HepG2 (cell line): ENCODE results near the gene ZNF629. TPM values are rescaled to one million over a fixed set of nuclear protein-coding genes. Genes with fewer than 3 reads are reported as not detected.

Experiments
- ELF3 ChIP-seq: IDR thresholded peaks from 2 replicates; pipeline ENCODE4 v1.6.1; 2016; ENCODE audit warnings: missing genetic modification reagents, missing compliant biosample characterization
- FIP1L1 ChIP-seq: fragments of 200-400 bp; formaldehyde crosslinking; IDR thresholded peaks from 2 replicates; pipeline ENCODE4 v1.6.1; 2018; ENCODE audit warnings: low read depth, mild to moderate bottlenecking, low read length, moderate library complexity, borderline replicate concordance; ENCODE audit not compliant: insufficient read depth
- HNF4A ChIP-seq: sonication (generic); formaldehyde crosslinking; IDR thresholded peaks from 2 replicates; pipeline ENCODE4 v1.4.0; 2020; ENCODE audit warnings: missing genetic modification reagents
- JARID2 ChIP-seq: sonication (generic); formaldehyde crosslinking; IDR thresholded peaks from 2 replicates; pipeline ENCODE4 v1.8.1; 2023; ENCODE audit warnings: missing genetic modification reagents, inconsistent platforms; ENCODE audit not compliant: insufficient replicate concordance
- KLF13 ChIP-seq: sonication (generic); formaldehyde crosslinking; IDR thresholded peaks from 2 replicates; pipeline ENCODE4 v1.4.0; 2020; ENCODE audit warnings: mild to moderate bottlenecking, missing genetic modification reagents
- KMT2A ChIP-seq: sonication (generic); formaldehyde crosslinking; IDR thresholded peaks from 2 replicates; pipeline ENCODE4 v1.4.0; 2020; ENCODE audit warnings: missing genetic modification reagents
- MEF2D ChIP-seq: sonication (generic); formaldehyde crosslinking; IDR thresholded peaks from 2 replicates; pipeline ENCODE4 v1.5.1; 2020; ENCODE audit warnings: mild to moderate bottlenecking, missing genetic modification reagents
- NBN ChIP-seq: fragments of 450-650 bp; conservative IDR thresholded peaks from 2 replicates; pipeline ENCODE4 v1.6.1; 2017
- NR2C2 ChIP-seq: sonication (generic); formaldehyde crosslinking; IDR thresholded peaks from 2 replicates; pipeline ENCODE4 v1.4.0; 2020; ENCODE audit warnings: missing genetic modification reagents, mild to moderate bottlenecking, moderate library complexity, borderline replicate concordance
- RCOR2 ChIP-seq: IDR thresholded peaks from 2 replicates; pipeline ENCODE4 v1.6.1; 2016; ENCODE audit warnings: missing biosample characterization, missing genetic modification reagents
- SOX13 ChIP-seq, 3 experiments: fragments of 450-650 bp in 1 of 3; sonication (generic) in 1 of 3; formaldehyde crosslinking in 1 of 3; IDR thresholded peaks in 2 of 3; conservative IDR thresholded peaks in 1 of 3; 2 replicates each; pipeline versions ENCODE4 v1.5.0 to v1.6.1; 2016 to 2020; ENCODE audit warnings: antibody characterized with exemption in 1 of 3, mild to moderate bottlenecking in 1 of 3, missing compliant biosample characterization in 1 of 3, missing genetic modification reagents in 1 of 3, moderate library complexity in 1 of 3
- ZFP37 ChIP-seq: sonication (generic); formaldehyde crosslinking; IDR thresholded peaks from 2 replicates; pipeline ENCODE4 v1.4.0; 2020; ENCODE audit warnings: missing genetic modification reagents, borderline replicate concordance
- ZMYM3 ChIP-seq: sonication (generic); formaldehyde crosslinking; IDR thresholded peaks from 2 replicates; pipeline ENCODE4 v1.5.1; 2020; ENCODE audit warnings: mild to moderate bottlenecking, missing genetic modification reagents
- ZNF136 ChIP-seq: sonication (generic); formaldehyde crosslinking; IDR thresholded peaks from 2 replicates; pipeline ENCODE4 v1.8.1; 2022; ENCODE audit warnings: low read depth, mild to moderate bottlenecking, moderate library complexity, missing genetic modification reagents
- ZNF230 ChIP-seq: sonication (generic); formaldehyde crosslinking; IDR thresholded peaks from 2 replicates; pipeline ENCODE4 v1.4.0; 2020; ENCODE audit warnings: mild to moderate bottlenecking, missing genetic modification reagents
- ZNF24 ChIP-seq: fragments of 450-650 bp; IDR thresholded peaks from 2 replicates; pipeline ENCODE4 v1.6.1; 2017; ENCODE audit warnings: antibody characterized with exemption, mild to moderate bottlenecking
- ZNF629 ChIP-seq: sonication (generic); formaldehyde crosslinking; conservative IDR thresholded peaks from 2 replicates; pipeline ENCODE4 v1.5.0; 2020; ENCODE audit warnings: missing genetic modification reagents
- ZNF703 ChIP-seq: sonication (generic); formaldehyde crosslinking; IDR thresholded peaks from 2 replicates; pipeline ENCODE4 v1.5.1; 2020; ENCODE audit warnings: missing genetic modification reagents, mild to moderate bottlenecking, moderate library complexity, borderline replicate concordance
- polyA plus RNA-seq, 8 experiments: library from polyadenylated mRNA; depleted of rRNA in 3 of 8; stranded (reverse) in 7 of 8; unstranded in 1 of 8; fragments of >200 nt; fragmentation: Illumina TruSeq in 4 of 8; extraction: Trizol in 4 of 8; gene quantifications; 2 replicates each; pipeline versions ENCODE4 v1.2.1 to v1.2.3, GENCODE V29; 2011 to 2016; ENCODE audit warnings: low read depth in 4 of 8, missing spikeins in 1 of 8, mixed read lengths in 1 of 8; ENCODE audit not compliant: insufficient read depth in 1 of 8
- total RNA-seq, 5 experiments: library from RNA; depleted of rRNA; stranded (reverse); fragments of >200 nt; fragmentation: Illumina TruSeq; extraction: Trizol; gene quantifications; 2 replicates each; pipeline ENCODE4 v1.2.3, GENCODE V29; 2016; ENCODE audit warnings: low read depth in 1 of 5
- TF ChIP-seq, protein P1 (sequence below): sonication (generic); formaldehyde crosslinking; conservative IDR thresholded peaks from 2 replicates; pipeline ENCODE4 v1.8.0; 2022; ENCODE audit warnings: missing genetic modification reagents
- TF ChIP-seq, protein P2 (sequence below): sonication (generic); formaldehyde crosslinking; IDR thresholded peaks from 2 replicates; pipeline ENCODE4 v1.5.1; 2020; ENCODE audit warnings: missing genetic modification reagents, mild to moderate bottlenecking, borderline replicate concordance
- TF ChIP-seq, protein P3 (sequence below): sonication (generic); formaldehyde crosslinking; IDR thresholded peaks from 2 replicates; pipeline ENCODE4 v1.4.0; 2020; ENCODE audit warnings: low read depth, mild to moderate bottlenecking, missing genetic modification reagents
- TF ChIP-seq, protein P4 (sequence below): sonication (generic); formaldehyde crosslinking; IDR thresholded peaks from 2 replicates; pipeline ENCODE4 v1.9.0; 2022; ENCODE audit warnings: missing genetic modification reagents, mild to moderate bottlenecking, borderline replicate concordance

The ZNF629 gene
- total and polyA plus RNA-seq, 2 of the 13 experiments (the other 11 are each of a cell fraction or from before 2014, with no cell fraction given): 6.1 to 16.5 TPM

DNA sequence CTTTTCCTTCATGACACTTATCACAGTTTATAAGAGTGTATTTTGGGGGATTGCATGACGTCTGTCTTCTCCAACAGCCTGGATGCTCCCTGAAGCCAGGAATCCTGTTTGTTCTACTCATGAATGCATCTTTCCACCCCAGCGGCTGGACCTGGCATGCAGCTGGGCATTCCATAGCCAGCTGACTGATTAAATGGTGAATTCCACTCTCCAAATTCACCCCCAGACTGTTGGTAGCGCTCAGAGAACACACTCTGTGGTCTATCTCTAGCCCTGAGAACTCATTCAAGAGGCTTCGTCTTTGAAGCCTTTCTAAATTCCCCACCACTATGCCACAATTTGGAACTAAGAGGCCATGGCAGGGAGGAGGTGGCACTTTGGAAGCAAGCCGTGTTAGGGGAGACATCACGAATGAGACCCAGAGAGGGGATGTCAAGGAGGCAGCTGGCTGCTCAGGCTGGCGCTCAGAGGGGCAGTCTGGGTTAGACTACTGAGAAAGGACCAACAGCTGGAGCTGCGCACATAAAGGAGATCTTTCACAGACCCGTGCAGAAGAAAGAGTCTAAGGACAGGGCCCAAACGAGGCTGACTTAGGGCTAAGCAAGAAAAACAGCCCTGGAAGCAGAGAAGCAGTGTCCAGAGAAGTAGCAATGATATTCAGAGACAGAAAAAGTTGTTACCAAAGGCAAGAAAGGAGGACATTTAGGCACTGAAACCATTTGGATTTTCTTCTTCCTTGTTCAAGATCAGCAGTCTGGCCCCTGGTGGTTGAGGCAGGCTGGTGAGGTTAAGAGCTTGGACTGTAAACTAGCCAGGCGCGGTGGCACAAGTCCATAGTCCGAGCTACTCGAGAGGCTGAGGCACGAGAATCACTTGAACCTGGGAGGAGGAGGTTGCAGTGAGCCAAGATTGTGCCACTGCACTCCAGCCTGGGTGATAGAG is 42.4 kb upstream of the ZNF629 start (continued):
- TF ChIP-seq NR2C2 (CRISPR knock-in tag) (no peak), ZMYM3 (CRISPR knock-in tag) (peak; percentile 65; the same call in 1 of the 2 replicates), SOX13 (IDR thresholded peaks at IDR 0.05) (no peak), SOX13 (CRISPR knock-in tag; conservative IDR thresholded peaks at IDR 0.05 in 1 of 2, IDR thresholded peaks at IDR 0.05 in 1 of 2) (0 out of 4 replicates have a peak, but pooled peaks of 1 of the 2 experiments have one; percentile 8), ZNF703 (CRISPR knock-in tag) (no peak), JARID2 (CRISPR knock-in tag) (no peak), RCOR2 (CRISPR knock-in tag) (0 out of 2 replicates have a peak, but pooled peaks have one; percentile 33), NBN (no peak), ELF3 (CRISPR knock-in tag) (peak; percentile 67), ZNF629 (no peak), KMT2A (CRISPR knock-in tag) (no peak), MEF2D (CRISPR knock-in tag) (no peak), FIP1L1 (no peak), ZNF230 (no peak), HNF4A (CRISPR knock-in tag) (peak; percentile 64; the same call in 1 of the 2 replicates), ZNF24 (no peak), ZFP37 (CRISPR knock-in tag) (no peak), ZNF136 (CRISPR knock-in tag) (0 out of 2 replicates have a peak, but pooled peaks have one; percentile 10), KLF13 (CRISPR knock-in tag) (no peak)
- TF ChIP-seq, protein P1, sequence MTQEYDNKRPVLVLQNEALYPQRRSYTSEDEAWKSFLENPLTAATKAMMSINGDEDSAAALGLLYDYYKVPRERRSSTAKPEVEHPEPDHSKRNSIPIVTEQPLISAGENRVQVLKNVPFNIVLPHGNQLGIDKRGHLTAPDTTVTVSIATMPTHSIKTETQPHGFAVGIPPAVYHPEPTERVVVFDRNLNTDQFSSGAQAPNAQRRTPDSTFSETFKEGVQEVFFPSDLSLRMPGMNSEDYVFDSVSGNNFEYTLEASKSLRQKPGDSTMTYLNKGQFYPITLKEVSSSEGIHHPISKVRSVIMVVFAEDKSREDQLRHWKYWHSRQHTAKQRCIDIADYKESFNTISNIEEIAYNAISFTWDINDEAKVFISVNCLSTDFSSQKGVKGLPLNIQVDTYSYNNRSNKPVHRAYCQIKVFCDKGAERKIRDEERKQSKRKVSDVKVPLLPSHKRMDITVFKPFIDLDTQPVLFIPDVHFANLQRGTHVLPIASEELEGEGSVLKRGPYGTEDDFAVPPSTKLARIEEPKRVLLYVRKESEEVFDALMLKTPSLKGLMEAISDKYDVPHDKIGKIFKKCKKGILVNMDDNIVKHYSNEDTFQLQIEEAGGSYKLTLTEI (CRISPR knock-in tag): no peak
- TF ChIP-seq, protein P2, sequence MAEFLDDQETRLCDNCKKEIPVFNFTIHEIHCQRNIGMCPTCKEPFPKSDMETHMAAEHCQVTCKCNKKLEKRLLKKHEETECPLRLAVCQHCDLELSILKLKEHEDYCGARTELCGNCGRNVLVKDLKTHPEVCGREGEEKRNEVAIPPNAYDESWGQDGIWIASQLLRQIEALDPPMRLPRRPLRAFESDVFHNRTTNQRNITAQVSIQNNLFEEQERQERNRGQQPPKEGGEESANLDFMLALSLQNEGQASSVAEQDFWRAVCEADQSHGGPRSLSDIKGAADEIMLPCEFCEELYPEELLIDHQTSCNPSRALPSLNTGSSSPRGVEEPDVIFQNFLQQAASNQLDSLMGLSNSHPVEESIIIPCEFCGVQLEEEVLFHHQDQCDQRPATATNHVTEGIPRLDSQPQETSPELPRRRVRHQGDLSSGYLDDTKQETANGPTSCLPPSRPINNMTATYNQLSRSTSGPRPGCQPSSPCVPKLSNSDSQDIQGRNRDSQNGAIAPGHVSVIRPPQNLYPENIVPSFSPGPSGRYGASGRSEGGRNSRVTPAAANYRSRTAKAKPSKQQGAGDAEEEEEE: no peak
- TF ChIP-seq, protein P3, sequence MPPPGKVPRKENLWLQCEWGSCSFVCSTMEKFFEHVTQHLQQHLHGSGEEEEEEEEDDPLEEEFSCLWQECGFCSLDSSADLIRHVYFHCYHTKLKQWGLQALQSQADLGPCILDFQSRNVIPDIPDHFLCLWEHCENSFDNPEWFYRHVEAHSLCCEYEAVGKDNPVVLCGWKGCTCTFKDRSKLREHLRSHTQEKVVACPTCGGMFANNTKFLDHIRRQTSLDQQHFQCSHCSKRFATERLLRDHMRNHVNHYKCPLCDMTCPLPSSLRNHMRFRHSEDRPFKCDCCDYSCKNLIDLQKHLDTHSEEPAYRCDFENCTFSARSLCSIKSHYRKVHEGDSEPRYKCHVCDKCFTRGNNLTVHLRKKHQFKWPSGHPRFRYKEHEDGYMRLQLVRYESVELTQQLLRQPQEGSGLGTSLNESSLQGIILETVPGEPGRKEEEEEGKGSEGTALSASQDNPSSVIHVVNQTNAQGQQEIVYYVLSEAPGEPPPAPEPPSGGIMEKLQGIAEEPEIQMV (CRISPR knock-in tag): no peak
- TF ChIP-seq, protein P4, sequence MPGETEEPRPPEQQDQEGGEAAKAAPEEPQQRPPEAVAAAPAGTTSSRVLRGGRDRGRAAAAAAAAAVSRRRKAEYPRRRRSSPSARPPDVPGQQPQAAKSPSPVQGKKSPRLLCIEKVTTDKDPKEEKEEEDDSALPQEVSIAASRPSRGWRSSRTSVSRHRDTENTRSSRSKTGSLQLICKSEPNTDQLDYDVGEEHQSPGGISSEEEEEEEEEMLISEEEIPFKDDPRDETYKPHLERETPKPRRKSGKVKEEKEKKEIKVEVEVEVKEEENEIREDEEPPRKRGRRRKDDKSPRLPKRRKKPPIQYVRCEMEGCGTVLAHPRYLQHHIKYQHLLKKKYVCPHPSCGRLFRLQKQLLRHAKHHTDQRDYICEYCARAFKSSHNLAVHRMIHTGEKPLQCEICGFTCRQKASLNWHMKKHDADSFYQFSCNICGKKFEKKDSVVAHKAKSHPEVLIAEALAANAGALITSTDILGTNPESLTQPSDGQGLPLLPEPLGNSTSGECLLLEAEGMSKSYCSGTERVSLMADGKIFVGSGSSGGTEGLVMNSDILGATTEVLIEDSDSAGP (CRISPR knock-in tag): 0 out of 2 replicates have a peak, but pooled peaks have one; percentile 39
